Measurements from ENCODE around the gene HSPA12A. TPM values are rescaled to one million over a fixed set of nuclear protein-coding genes. Genes with fewer than 3 reads are reported as not detected.

Gene HSPA12A
- total RNA-seq, 4 donors from 2014 or later, result 9.6 to 26.6 (median 18.2) TPM

- Histone ChIP-seq H3K9me3 (no peaks in the 10 kb centered on the region), H3K36me3 (no peaks in the 10 kb centered on the region), H3K27me3 (no peaks in the 10 kb centered on the region), H3K4me3 (no peak overlapping the region), H3K4me1 (no peaks in the 10 kb centered on the region), H3K27ac (no peak overlapping the region)
- no peak for DNase-seq (ENCODE audit: low spot score in 2 of 2)
- WGBS, result 92% methylated on average over 9 of the region's 15 CpGs
- TF ChIP-seq EP300 (IDR thresholded peaks at IDR 0.05), result no peak
- no peak for TF ChIP-seq CTCF (IDR thresholded peaks at IDR 0.05)
- no peak for TF ChIP-seq POLR2AphosphoS5 (IDR thresholded peaks at IDR 0.05)
- no peak for TF ChIP-seq POLR2A (IDR thresholded peaks at IDR 0.05)
Measured at GRCh38 chr10:116723428-116724281, 18.7 kb downstream of the HSPA12A start.

GRCh38 chr10:116722736-116723427, 19.5 kb downstream of the HSPA12A start:
- Histone ChIP-seq H3K9me3 (no peaks in the 10 kb centered on the region), H3K27me3 (no peaks in the 10 kb centered on the region), H3K27ac (no peak overlapping the region), H3K36me3 (no peaks in the 10 kb centered on the region), H3K4me1 (no peaks in the 10 kb centered on the region), H3K4me3 (no peak overlapping the region)
- TF ChIP-seq EP300 (IDR thresholded peaks at IDR 0.05) (no peak), CTCF (IDR thresholded peaks at IDR 0.05) (no peak), POLR2A (IDR thresholded peaks at IDR 0.05) (no peak), POLR2AphosphoS5 (IDR thresholded peaks at IDR 0.05) (no peak)
- 73% methylated on average over 5 of the region's 6 CpGs for WGBS
- peak in 1 of 2 donors; percentile 31 for DNase-seq (ENCODE audit: low spot score in 2 of 2)

GRCh38 chr10:116721547-116722392, 20.6 kb downstream of the HSPA12A start:
- no peaks in the 10 kb centered on the region for H3K4me1 ChIP-seq
- 76% methylated on average over 18 of the region's 20 CpGs for whole genome bisulfite sequencing
- H3K27me3 ChIP-seq, result no peaks in the 10 kb centered on the region
- no peaks in the 10 kb centered on the region for H3K9me3 ChIP-seq
- no peak overlapping the region for H3K27ac ChIP-seq
- TF ChIP-seq EP300 (IDR thresholded peaks at IDR 0.05) (no peak), POLR2AphosphoS5 (IDR thresholded peaks at IDR 0.05) (no peak), CTCF (IDR thresholded peaks at IDR 0.05) (no peak), POLR2A (IDR thresholded peaks at IDR 0.05) (no peak)
- peak in 1 of 2 donors; percentile 34 for DNase-seq (ENCODE audit: low spot score in 2 of 2)
- no peaks in the 10 kb centered on the region for H3K36me3 ChIP-seq
- no peak overlapping the region for H3K4me3 ChIP-seq

GRCh38 chr10:116720668-116721546, 21.5 kb downstream of the HSPA12A start:
- TF ChIP-seq CTCF (IDR thresholded peaks at IDR 0.05) (no peak), POLR2AphosphoS5 (IDR thresholded peaks at IDR 0.05) (no peak), POLR2A (IDR thresholded peaks at IDR 0.05) (no peak), EP300 (IDR thresholded peaks at IDR 0.05) (no peak)
- Histone ChIP-seq H3K27me3 (no peaks in the 10 kb centered on the region), H3K4me1 (peaks cover 5% of the 10 kb centered on the region), H3K4me3 (no peak overlapping the region), H3K36me3 (no peaks in the 10 kb centered on the region), H3K9me3 (no peaks in the 10 kb centered on the region), H3K27ac (no peak overlapping the region)
- DNase-seq (ENCODE audit: low spot score in 2 of 2), result peak in 1 of 2 donors; percentile 26
- 65% methylated on average over 7 of the region's 7 CpGs for WGBS
